GM23338 (cell line): ENCODE results near the gene ADAT3. TPM values are rescaled to one million over a fixed set of nuclear protein-coding genes. Genes with fewer than 3 reads are reported as not detected.

ENCODE experiments used
- ATAC-seq: fragments of 200-7000 bp; cut with Tn5 transposase; 3 replicates; pipeline ENCODE4 v1.9.1; 2020
- DNase-seq: peaks from one replicate; pipeline ENCODE4 v3.0.0-alpha.2; 2015; ENCODE audit warnings: low spot score
- H2AFZ ChIP-seq: fragments of 200-600 bp; sonication (generic); 2 replicates; pipeline ENCODE4 v1.8.0; 2016; ENCODE audit warnings: antibody characterized with exemption, mild to moderate bottlenecking, moderate library complexity
- H3F3A ChIP-seq: fragments of 200-600 bp; sonication (generic); replicated peaks from 2 replicates; pipeline ENCODE4 v1.8.0; 2017; ENCODE audit warnings: antibody characterized with exemption, mixed run types, low read depth
- H3K27ac ChIP-seq: fragments of 200-600 bp; sonication (generic); 2 replicates; pipeline ENCODE4 v1.6.1; 2016; ENCODE audit warnings: low read depth
- H3K27me3 ChIP-seq: fragments of 200-600 bp; sonication (generic); 2 replicates; pipeline ENCODE4 v1.8.0; 2016; ENCODE audit warnings: mild to moderate bottlenecking, mixed run types, moderate library complexity; ENCODE audit not compliant: insufficient read depth
- H3K36me3 ChIP-seq: fragments of 200-600 bp; sonication (generic); 2 replicates; pipeline ENCODE4 v1.8.0; 2016; ENCODE audit warnings: mild to moderate bottlenecking; ENCODE audit not compliant: insufficient read depth
- H3K4me1 ChIP-seq: fragments of 200-600 bp; sonication (generic); 2 replicates; pipeline ENCODE4 v1.8.0; 2016; ENCODE audit warnings: mild to moderate bottlenecking, moderate library complexity; ENCODE audit not compliant: insufficient read depth
- H3K4me2 ChIP-seq: fragments of 200-600 bp; sonication (generic); 2 replicates; pipeline ENCODE4 v1.7.1; 2017; ENCODE audit warnings: mixed run types
- H3K4me3 ChIP-seq: fragments of 200-600 bp; sonication (generic); 2 replicates; pipeline ENCODE4 v1.6.1; 2016; ENCODE audit warnings: mixed run types
- H3K79me2 ChIP-seq: fragments of 200-600 bp; sonication (generic); replicated peaks from 2 replicates; pipeline ENCODE4 v1.8.0; 2017; ENCODE audit warnings: mild to moderate bottlenecking; ENCODE audit not compliant: insufficient read depth
- H3K9me2 ChIP-seq: fragments of 200-600 bp; sonication (generic); 2 replicates; pipeline ENCODE4 v1.8.0; 2017; ENCODE audit not compliant: insufficient read depth
- H4K20me1 ChIP-seq: fragments of 200-600 bp; sonication (generic); replicated peaks from 2 replicates; pipeline ENCODE4 v1.8.0; 2017; ENCODE audit warnings: mild to moderate bottlenecking; ENCODE audit not compliant: insufficient read depth
- H3K27ac Mint-ChIP-seq: 2 replicates; pipeline ENCODE4 v1.8.0; 2020; ENCODE audit warnings: inconsistent platforms, mild to moderate bottlenecking, moderate library complexity, mixed read lengths
- H3K27me3 Mint-ChIP-seq: 3 replicates; pipeline ENCODE4 v1.8.0; 2022; ENCODE audit warnings: low read depth, mild to moderate bottlenecking, moderate library complexity, mixed read lengths, inconsistent platforms; ENCODE audit not compliant: insufficient read depth, poor library complexity
- H3K36me3 Mint-ChIP-seq: 3 replicates; pipeline ENCODE4 v1.8.0; 2021; ENCODE audit warnings: low read depth, mild to moderate bottlenecking, inconsistent platforms, moderate library complexity, mixed read lengths
- H3K4me1 Mint-ChIP-seq: 3 replicates; pipeline ENCODE4 v1.8.0; 2020; ENCODE audit warnings: mild to moderate bottlenecking, inconsistent platforms, mixed read lengths
- H3K4me3 Mint-ChIP-seq: 3 replicates; pipeline ENCODE4 v1.8.0; 2021; ENCODE audit warnings: moderate library complexity, mild to moderate bottlenecking, inconsistent platforms, mixed read lengths
- H3K9me3 Mint-ChIP-seq: 3 replicates; pipeline ENCODE4 v1.8.0; 2020; ENCODE audit warnings: moderate library complexity, mild to moderate bottlenecking, inconsistent platforms, mixed read lengths
- CREB1 ChIP-seq: fragments of 250-450 bp; sonication (Bioruptor Pico); IDR thresholded peaks from 2 replicates; pipeline ENCODE4 v1.5.0; 2020; ENCODE audit warnings: low read depth, mild to moderate bottlenecking, moderate library complexity
- ETS1 ChIP-seq: IDR thresholded peaks from 2 replicates; pipeline ENCODE4 v1.6.1; 2016; ENCODE audit warnings: antibody characterized with exemption
- EZH2 ChIP-seq: fragments of 200-600 bp; sonication (generic); IDR thresholded peaks from one replicate; pipeline ENCODE4 v1.8.0; 2017; ENCODE audit warnings: antibody characterized with exemption, mild to moderate bottlenecking, low read depth; ENCODE audit not compliant: unreplicated experiment
- EZH2phosphoT487 ChIP-seq: fragments of 200-600 bp; sonication (generic); IDR thresholded peaks from one replicate; pipeline ENCODE4 v1.8.1; 2018; ENCODE audit warnings: antibody characterized with exemption; ENCODE audit not compliant: unreplicated experiment
- JUNB ChIP-seq: IDR thresholded peaks from one replicate; pipeline ENCODE4 v1.6.1; 2016; ENCODE audit warnings: antibody characterized with exemption; ENCODE audit not compliant: unreplicated experiment
- NANOG ChIP-seq: IDR thresholded peaks from 2 replicates; pipeline ENCODE4 v1.6.1; 2016; ENCODE audit warnings: antibody characterized with exemption, borderline replicate concordance
- POLR2AphosphoS5 ChIP-seq: IDR thresholded peaks from 2 replicates; pipeline ENCODE4 v1.6.1; 2016; ENCODE audit warnings: antibody characterized with exemption, low read depth
- STAT1 ChIP-seq: IDR thresholded peaks from one replicate; pipeline ENCODE4 v1.6.1; 2016; ENCODE audit warnings: antibody characterized with exemption; ENCODE audit not compliant: unreplicated experiment
- ZNF114 ChIP-seq: fragments of 250-450 bp; sonication (Bioruptor Pico); IDR thresholded peaks from 2 replicates; pipeline ENCODE4 v1.5.0; 2020; ENCODE audit warnings: mild to moderate bottlenecking, moderate library complexity
- ZNF331 ChIP-seq: fragments of 250-450 bp; sonication (Bioruptor Pico); IDR thresholded peaks from 2 replicates; pipeline ENCODE4 v1.5.0; 2020; ENCODE audit warnings: low read depth, mild to moderate bottlenecking, moderate library complexity
- ZNF462 ChIP-seq: fragments of 250-450 bp; sonication (Bioruptor Pico); IDR thresholded peaks from 2 replicates; pipeline ENCODE4 v1.5.0; 2020; ENCODE audit warnings: mild to moderate bottlenecking, moderate library complexity
- polyA plus RNA-seq: library from polyadenylated mRNA; unstranded; fragments of >200 nt; fragmentation: Nextera tagmentation; extraction: Ambion mirVana; gene quantifications from 2 replicates; pipeline ENCODE4 v1.2.1, GENCODE V29; 2016
- total RNA-seq: library from RNA; depleted of rRNA; stranded (reverse); fragments of >200 nt; shearing (Covaris generic); gene quantifications from 2 replicates; pipeline ENCODE4 v1.2.3, GENCODE V29; 2014
- TF ChIP-seq, protein P1 (sequence below): IDR thresholded peaks from one replicate; pipeline ENCODE4 v1.6.1; 2018; ENCODE audit warnings: antibody characterized with exemption; ENCODE audit not compliant: unreplicated experiment

Gene ADAT3
- total and polyA plus RNA-seq, 2 experiments from 2014 or later, result 7.9 to 12.4 TPM

- no peak for TF ChIP-seq JUNB
- TF ChIP-seq NANOG, result no peak
- H3K4me2 ChIP-seq, result no peak overlapping the region
- no peak overlapping the region for H2AFZ ChIP-seq
- H3K27ac ChIP-seq, result no peak overlapping the region
- no peak overlapping the region for H3K4me3 ChIP-seq
- no peak overlapping the region for H3K27ac Mint-ChIP-seq
- ATAC-seq (no peak), DNase-seq (no peak)
- no peaks in the 10 kb centered on the region; the same call in 1 of the 2 replicates for H3K36me3 ChIP-seq
- H3K27me3 ChIP-seq, result no peaks in the 10 kb centered on the region
- no peaks in the 10 kb centered on the region for H3F3A ChIP-seq
- 0 out of 3 replicates have a peak, but pooled peaks cover 2% of the 10 kb centered on the region for H3K9me3 Mint-ChIP-seq
- H3K9me2 ChIP-seq, result no peaks in the 10 kb centered on the region
- peaks cover 3% of the 10 kb centered on the region; the same call in 1 of the 3 replicates for H3K4me1 Mint-ChIP-seq
- H3K79me2 ChIP-seq, result no peaks in the 10 kb centered on the region
- peaks cover 8% of the 10 kb centered on the region for H3K27me3 Mint-ChIP-seq
- H3K4me1 ChIP-seq, result no peaks in the 10 kb centered on the region
- H3K36me3 Mint-ChIP-seq, result peaks cover 51% of the 10 kb centered on the region
- no peak overlapping the region for H3K4me3 Mint-ChIP-seq
- H4K20me1 ChIP-seq, result peaks cover 4% of the 10 kb centered on the region; the same call in 1 of the 2 replicates
Observed at GRCh38 chr19:1922803-1923202, 17.6 kb downstream of the ADAT3 start.

GRCh38 chr19:1923319-1923718 is 18.1 kb downstream of the ADAT3 start:
- Histone ChIP-seq H4K20me1 (peaks cover 4% of the 10 kb centered on the region; the same call in 1 of the 2 replicates), H3K4me1 (no peaks in the 10 kb centered on the region), H3F3A (no peaks in the 10 kb centered on the region), H3K4me2 (no peak overlapping the region), H3K9me2 (no peaks in the 10 kb centered on the region), H3K36me3 (no peaks in the 10 kb centered on the region; the same call in 1 of the 2 replicates), H3K27me3 (no peaks in the 10 kb centered on the region), H3K4me3 (no peak overlapping the region), H3K79me2 (no peaks in the 10 kb centered on the region), H2AFZ (no peak overlapping the region), H3K27ac (no peak overlapping the region)
- Mint-ChIP-seq H3K36me3 (peaks cover 46% of the 10 kb centered on the region), H3K27me3 (peaks cover 12% of the 10 kb centered on the region), H3K9me3 (0 out of 3 replicates have a peak, but pooled peaks cover 2% of the 10 kb centered on the region), H3K27ac (no peak overlapping the region), H3K4me1 (peaks cover 3% of the 10 kb centered on the region; the same call in 1 of the 3 replicates), H3K4me3 (no peak overlapping the region)
- ATAC-seq (no peak), DNase-seq (no peak)
- TF ChIP-seq ZNF114 (CRISPR knock-in tag), result no peak
- no peak for TF ChIP-seq ZNF462 (CRISPR knock-in tag)
- TF ChIP-seq CREB1 (CRISPR knock-in tag), result no peak
- TF ChIP-seq EZH2, result no peak
- no peak for TF ChIP-seq ETS1
- TF ChIP-seq POLR2AphosphoS5, result no peak
- TF ChIP-seq, protein P1, sequence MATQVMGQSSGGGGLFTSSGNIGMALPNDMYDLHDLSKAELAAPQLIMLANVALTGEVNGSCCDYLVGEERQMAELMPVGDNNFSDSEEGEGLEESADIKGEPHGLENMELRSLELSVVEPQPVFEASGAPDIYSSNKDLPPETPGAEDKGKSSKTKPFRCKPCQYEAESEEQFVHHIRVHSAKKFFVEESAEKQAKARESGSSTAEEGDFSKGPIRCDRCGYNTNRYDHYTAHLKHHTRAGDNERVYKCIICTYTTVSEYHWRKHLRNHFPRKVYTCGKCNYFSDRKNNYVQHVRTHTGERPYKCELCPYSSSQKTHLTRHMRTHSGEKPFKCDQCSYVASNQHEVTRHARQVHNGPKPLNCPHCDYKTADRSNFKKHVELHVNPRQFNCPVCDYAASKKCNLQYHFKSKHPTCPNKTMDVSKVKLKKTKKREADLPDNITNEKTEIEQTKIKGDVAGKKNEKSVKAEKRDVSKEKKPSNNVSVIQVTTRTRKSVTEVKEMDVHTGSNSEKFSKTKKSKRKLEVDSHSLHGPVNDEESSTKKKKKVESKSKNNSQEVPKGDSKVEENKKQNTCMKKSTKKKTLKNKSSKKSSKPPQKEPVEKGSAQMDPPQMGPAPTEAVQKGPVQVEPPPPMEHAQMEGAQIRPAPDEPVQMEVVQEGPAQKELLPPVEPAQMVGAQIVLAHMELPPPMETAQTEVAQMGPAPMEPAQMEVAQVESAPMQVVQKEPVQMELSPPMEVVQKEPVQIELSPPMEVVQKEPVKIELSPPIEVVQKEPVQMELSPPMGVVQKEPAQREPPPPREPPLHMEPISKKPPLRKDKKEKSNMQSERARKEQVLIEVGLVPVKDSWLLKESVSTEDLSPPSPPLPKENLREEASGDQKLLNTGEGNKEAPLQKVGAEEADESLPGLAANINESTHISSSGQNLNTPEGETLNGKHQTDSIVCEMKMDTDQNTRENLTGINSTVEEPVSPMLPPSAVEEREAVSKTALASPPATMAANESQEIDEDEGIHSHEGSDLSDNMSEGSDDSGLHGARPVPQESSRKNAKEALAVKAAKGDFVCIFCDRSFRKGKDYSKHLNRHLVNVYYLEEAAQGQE, result no peak
- no peak for TF ChIP-seq STAT1
- no peak for TF ChIP-seq ZNF331 (CRISPR knock-in tag)
- no peak for TF ChIP-seq JUNB
- TF ChIP-seq EZH2phosphoT487, result no peak
